ENCODE data around the gene RNASE9.
"Not testable (repeated sequence)": the region's sequence is repeated elsewhere in the genome, so short reads cannot be mapped to it uniquely, and the experiment has no call there.

The RNASE9 gene

DNA sequence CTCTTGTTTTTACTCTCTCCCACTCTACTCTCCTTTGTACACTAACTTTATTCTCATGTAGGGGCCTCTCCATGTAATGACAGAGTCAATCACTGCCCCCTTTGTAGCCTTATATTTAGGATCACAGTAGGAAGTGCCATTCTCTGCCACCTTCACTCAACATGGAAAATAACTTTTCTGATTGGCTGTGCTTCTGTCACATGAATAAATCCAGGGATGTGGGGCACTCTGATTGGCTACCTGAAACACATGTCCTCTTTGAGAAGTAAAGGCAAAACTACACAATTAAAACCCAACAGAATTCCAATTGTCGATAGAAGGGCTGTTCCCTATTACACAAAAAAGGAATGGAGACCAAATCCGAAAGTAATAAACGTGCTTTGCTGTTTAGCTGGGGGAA is at the start of gene RNASE9:
RNASE9 (minus strand) TSS at position 87 of the 400 bp plus-strand sequence.
- DNase-seq (ENCODE audit: low spot score): no peak

DNA sequence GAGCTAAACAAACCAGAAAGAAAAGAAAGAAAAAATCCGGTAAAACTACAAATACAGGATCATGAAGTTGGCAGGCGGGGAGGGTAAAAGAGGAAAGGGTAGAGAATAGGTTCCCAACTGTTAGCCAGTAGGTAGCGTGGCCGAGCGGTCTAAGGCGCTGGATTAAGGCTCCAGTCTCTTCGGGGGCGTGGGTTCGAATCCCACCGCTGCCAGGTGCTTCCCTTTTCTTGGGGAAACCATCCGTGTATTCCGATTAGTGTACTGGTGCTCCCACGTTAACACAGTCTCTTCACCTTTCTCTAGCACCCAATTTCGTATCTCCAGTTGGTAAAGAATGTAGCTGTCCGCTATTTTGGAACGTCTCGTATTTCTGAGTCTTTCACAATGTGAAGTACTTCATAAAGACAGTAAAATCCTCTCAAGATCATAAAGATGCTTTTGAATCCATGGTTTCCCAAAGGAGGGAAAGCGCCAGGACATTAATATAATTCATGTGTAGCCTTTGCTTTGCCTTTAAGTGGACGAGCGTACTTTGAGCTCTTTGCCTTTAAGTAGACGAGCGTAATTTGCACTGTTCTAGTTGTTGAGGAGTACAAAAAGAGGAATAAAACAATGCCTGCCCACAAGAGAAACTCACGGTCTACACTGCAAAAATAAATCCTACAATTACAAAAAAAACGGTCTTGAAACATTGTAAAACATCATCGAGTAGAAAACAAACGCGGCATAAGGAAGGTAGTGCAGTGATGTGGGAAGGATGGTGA is 49.3 kb upstream of the RNASE9 start:
- peak; percentile 71 for DNase-seq (ENCODE audit: low spot score)

DNA sequence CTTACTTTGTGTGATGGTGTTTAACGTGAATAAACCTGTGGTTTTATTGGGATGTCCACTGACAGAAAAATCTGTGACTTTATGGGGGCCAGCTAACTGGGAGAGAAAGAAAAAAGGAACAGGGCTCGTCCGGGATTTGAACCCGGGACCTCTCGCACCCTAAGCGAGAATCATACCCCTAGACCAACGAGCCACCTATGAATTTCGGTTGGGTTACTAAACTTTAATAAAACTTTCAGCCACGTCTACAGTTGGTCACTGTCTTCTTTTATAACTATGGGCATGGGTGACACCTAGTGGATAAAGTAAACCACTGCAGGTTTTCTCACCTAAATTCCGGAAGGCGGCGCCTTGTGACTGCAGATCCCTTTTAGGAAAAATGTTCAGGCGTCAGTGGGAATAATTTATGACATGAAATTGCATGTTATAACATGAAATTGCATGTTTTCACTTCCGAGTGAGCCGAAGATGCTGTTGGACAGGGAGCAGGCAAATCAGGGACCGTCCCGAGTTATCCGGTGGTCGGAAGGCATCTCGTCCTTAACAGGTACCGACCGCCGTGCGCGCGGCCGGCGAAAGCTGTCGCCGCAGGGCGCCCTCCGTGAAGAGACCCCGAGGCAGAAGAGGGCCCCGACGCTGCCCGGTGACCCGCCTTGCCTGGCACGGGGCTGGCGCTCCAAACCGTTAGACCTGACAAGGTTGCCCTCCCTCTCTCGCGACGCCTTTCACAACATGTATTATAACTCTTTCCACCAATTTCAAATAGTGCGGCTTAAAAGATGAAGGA is 48.6 kb upstream of the RNASE9 start:
- peak; percentile 83 for DNase-seq (ENCODE audit: low spot score)

DNA sequence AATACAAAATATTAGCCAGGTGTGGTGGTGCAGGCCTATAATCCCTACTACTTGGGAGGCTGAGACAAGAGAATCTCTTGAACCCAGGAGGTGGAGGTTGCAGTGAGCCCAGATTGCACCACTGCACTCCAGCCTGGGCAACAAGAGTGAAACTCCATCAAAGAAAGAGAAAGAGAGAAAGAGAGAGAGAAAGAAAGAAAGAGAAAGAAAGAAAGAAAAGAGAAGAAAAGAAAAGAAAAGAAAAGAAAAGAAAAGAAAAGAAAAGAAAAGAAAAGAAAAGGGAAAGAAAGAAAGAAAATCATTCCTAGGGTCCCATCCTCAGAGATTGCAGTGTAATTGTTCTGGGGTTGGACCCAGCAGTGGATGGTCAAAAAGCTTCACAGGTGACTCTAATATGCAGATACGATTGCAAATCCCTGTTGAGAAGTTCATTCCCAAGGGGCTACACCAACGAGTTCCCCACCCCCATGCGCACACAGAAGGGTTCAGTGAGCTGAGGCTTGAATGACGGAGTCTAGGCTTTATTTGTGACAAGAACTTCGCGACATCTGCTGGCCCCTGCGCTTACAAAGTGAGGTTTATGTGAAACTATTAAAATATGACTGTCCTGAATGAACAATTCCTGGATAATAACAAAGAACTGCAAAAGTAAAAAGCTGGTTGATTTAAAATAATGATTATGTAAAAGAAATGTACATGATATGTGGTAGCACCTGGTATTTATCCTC is 47.7 kb upstream of the RNASE9 start:
- DNase-seq (ENCODE audit: low spot score): no peak

DNA sequence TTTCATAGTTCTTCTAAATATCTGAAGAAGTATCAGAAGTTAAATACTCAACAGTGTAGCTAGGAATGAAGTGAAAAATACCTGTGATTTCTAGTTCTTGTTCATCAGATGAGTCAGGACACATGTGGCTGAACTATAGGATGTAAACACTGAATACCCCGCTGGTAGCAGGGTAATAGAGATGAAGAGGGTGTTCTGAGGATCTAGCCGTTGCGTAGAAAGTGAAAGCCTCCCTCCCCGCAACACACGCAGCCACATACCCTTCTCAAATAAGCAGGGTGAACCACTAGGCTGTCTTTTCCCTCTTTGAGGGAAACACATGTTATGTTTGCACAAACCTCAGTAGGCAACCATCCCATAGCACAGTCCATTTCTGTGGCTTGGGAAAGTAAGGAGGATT is 46.8 kb upstream of the RNASE9 start:
- DNase-seq (ENCODE audit: low spot score): no peak

DNA sequence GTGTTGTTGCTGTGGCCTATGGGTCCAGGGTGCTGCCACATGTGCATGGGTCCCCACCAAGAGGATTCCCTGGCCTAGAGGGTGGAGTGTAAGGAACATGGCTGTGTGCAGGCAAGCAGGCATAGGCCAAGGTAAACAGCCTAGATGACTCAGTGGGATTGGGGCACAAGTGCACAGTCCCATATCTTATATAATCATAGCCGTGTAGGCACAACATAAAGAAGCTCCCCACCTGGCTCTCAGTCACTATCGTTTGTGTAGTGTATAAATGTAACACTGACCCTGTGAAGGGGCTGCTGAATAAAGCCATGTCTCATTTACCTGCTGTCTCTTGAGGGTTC is 46.0 kb upstream of the RNASE9 start:
- no peak for DNase-seq (ENCODE audit: low spot score)

DNA sequence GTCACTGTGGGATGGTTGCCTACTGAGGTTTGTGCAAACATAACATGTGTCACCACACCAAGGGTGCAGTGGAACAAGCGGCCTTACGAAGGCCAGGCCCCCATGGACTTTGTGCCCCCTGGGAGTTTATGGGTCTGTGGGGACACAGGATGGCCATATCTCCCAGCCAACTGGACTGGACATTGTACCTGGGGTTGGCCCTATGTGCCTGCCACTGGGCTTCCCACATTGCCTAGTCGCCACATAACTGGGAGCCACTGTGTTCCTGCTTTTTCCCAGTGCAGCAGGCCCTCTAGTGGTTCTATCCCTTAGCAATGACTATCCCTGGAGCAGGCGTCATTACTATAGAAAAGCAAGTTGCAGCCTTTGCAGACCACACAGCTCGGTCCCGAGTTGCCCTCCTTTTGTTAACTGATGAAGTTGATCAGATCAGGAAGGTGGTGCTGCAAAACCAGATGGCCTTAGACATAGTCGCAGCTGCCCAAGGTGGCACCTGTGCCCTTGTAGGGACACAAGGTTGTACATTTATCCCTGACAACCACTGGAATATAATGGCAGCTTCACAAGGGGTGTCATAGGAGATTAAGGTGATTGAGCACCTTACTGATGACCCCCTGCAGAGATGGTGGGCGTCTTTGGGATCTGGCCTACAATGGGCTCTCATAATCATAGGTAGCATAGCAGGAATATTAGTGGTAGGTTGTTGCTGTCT is 45.5 kb upstream of the RNASE9 start:
- DNase-seq (ENCODE audit: low spot score): no peak

DNA sequence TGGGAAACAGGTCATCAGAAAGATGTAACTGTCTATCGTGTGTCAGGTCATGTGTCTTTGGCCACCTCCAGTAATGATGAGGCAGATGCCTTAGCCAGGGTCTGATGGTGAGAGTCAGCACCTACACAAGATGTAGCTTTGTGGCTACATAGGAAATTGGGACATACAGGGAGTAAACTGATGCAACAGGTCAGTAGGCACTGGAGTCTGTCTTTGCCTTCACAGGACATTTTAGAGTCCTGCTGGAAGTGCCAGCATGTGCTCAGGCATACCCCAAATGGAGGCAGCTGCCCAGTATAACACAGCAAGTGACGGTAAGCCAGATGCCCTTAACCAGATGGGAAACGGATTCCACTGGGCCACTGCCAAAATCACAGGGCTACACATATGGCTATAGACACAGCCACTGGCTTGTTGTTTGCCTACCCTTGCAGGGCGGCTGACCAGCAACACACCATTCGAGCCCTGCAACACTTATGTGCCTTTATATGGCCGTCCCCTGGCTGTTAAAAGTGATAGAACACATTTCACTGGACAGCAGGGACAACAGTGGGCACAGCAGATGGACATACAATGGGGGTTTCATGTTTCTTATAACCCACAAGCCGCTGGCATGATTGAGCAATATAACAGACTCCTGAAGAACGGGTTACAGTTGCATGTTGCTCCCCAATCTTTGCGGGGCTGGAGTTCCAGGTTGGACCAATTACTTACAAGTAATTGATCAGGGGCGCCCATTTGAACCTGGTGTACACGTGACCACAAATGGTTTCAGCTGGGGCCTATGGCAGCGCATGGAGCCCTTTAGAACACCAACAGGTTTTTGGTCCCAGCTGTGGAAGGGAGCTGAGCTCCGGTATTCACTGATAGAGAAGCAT is 43.2 kb upstream of the RNASE9 start:
- DNase-seq (ENCODE audit: low spot score): no peak

DNA sequence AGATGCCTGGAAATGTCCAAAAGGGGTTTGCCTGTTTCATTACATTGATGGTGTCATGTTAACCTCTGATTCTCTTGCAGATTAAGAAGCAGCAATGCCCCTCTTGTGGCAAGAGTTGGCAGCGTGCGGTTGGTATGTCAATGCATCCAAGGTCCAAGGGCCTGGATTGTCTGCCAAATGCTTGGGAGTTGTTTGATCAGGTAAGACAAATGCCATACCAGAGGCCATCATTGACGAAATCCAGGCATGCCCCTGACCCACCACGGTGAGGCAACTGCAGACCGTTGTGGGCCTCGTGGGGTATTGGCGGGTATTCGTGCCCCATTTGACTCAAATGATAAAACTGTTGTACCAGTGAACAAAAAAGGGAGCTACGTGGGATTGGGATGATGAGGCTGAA is 41.7 kb upstream of the RNASE9 start:
- DNase-seq (ENCODE audit: low spot score): no peak

DNA sequence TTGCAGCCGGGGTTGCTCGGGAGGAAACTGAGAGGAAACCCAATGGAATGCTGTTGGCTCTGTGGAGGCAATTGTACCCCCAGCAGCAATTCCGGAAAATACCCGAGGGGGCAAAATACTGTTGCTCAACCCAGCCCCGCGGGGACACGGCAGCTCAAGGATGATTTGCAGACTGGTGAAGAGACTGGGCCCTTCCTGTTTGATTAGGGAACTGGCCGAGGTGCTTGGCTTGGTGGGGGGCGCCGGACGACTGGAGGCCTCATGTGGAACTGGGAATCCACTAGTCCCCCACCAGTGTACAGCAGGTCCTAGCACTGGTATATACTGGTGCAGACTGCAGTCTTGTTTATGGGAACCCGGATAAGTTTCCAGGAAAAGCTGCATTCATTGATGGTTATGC is 40.7 kb upstream of the RNASE9 start:
- no peak for DNase-seq (ENCODE audit: low spot score)

DNA sequence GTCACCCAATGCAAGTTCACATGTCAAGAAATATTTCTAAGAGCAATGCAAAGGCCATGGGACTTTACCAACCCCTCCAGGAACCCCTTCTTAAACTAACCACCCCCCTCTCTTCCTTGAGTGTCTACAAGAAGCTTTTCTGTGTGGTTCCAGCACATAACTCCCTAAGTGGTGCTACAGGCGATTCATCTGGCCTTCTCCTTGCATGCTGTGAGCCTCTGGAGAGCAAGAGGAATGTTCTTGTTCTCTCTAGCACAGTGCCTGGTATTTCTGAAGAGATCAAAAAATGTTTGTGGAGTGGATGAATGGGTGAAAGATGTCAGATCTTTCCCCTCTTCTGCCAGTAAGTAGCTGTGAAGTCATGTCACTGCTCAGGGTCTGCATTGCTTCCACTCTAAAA is 36.3 kb upstream of the RNASE9 start:
- DNase-seq (ENCODE audit: low spot score): no peak

DNA sequence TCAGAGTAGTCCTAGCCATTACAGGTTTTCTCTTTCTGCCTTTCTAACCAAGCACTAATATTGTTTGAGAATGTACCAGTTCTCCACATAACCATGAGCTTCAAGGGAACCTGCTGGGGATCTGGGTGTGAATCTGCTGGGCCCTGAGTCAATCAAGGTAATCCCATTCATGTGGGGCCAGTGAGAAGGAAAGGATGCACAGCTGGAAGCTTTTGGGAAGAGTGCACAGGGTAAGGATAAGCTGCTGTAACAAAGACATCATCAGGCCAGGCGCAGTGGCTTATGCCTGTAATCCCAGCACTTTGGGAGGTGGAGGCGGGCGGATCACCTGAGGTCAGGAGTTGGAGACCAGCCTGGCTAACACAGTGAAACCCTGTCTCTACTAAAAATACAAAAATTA is 34.9 kb upstream of the RNASE9 start:
- not testable (repeated sequence) for DNase-seq (ENCODE audit: low spot score)

DNA sequence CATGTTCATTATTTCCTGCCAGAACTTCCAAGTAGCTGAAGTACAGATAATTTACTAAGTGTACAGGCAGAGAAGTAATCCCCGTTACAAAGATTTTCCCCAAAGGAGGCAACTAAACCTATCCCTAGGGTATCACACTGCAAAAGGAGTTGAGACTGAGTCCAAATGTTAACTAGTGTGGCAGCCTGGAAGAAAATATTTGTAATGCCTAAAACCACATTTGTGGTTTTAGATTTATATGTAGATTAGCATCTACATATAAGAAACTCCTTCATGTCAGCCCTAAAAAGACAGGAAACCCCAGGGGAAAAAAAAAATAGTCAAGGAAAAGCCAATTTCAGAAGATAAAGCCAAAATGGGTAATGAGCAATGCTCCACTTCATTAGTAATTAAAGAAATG is 31.7 kb upstream of the RNASE9 start:
- no peak for DNase-seq (ENCODE audit: low spot score)

DNA sequence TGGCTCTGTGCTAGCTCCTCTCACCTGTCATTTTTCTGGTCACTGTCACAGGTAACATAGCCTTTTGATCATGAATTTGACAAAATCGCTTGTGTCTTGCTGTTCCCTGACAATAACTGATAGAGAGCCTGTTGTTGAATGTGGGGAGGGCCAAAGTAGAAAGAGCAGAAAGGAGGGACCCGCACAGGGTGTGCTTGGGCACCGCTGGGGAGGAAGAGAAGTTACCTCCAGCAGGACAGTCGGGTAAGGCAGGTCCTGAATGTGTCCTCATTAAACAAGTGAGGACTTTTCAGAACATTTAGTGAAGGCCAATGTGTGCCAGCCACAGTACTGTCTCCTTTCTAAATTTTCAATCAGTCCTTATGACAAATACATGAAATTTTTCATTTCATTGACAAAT is 30.4 kb upstream of the RNASE9 start, which contains the start of gene RNASE12:
RNASE12 (minus strand) TSS at position 142 of the 400 bp plus-strand sequence. CDS start 653 bp downstream, outside the sequence.
- DNase-seq (ENCODE audit: low spot score): no peak

DNA sequence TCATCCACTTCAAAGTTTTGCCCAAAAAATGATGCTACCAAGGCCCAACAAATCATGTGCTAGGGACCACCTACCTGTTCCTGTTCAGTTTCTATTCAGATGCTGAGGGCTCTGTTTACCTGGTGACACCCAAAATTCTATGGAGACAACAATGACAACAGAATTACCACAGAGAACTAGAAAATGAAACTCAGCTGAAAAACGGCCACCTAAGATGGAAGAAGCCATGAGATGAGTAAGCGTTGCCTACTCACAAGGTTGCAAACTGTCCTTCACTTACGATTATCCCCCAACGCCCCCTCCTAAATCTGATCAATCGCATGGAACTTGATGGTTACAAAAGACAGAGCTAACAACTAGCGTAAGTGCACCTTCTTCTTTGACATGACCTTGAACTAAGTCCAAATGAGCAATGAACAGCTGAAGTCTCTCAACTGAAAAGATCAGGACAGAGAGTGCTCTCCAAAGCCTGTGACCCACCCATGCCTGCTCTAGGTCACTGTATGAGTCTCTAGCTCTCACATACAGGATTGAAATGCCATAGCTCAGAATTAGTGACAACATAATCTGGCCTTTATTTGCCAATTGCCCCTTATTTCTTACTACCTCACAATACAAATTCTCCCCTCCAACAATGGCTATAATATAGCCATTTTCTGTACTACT is 26.8 kb upstream of the RNASE9 start, which contains the start of gene RNASE11:
RNASE11 (minus strand) TSS at position 513 of the 666 bp plus-strand sequence.
- no peak for DNase-seq (ENCODE audit: low spot score)

DNA sequence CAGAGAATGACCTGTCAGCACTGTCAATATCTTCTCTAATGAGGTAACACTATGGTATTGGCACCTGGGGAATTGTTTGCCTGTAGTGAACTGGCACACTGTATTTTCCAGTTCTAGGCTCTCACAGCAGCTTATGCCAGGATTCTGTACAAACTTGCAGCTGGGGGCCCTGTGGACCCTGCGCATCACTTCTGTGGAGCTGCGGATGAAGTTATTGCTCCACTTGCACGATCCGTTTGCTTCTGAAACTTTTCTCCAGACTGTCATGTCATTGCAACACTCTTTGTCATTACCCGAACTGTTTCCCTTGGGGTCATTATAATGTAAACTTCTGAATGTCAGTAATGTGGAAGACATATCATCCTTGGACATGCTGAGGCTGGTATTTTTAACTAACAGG is 23.1 kb upstream of the RNASE9 start:
- no peak for DNase-seq (ENCODE audit: low spot score)

DNA sequence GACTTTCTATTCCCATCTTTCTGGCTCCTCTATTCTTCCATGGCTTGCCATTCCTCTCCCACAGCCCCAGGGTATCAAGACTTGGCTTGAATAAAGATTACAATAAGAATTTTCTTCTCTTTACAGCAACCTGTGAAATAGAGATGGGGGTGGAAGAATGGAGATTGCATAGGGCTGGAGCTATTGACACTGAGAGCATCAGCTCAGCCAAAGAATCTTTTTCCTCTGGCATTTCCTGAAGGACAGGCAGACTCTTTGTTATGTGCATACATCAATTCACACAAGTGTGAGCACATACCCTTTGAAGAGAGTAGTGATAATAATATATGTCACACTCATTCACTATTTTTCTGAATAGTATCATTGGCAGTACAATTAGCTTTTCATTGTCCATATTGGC is 22.3 kb upstream of the RNASE9 start:
- no peak for DNase-seq (ENCODE audit: low spot score)

DNA sequence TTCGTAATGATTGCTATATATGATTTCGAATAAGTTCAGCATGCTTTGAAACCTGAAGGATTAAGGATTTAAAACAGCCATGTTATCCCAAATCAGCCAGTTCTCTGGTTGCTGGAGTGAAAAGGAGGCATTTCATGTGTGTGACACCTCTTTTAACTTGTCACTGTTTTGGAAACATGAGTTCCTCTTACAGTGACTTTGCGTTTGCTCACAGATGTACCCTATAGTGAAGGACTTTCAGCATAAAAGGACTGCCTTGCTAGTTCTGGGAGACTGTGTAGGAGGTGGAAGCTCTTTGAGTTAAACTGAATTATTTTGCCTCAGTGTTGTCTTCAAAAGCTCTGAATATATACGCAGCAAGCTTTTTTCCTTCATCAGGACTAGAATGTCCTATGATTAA is 19.4 kb upstream of the RNASE9 start:
- DNase-seq (ENCODE audit: low spot score): no peak

DNA sequence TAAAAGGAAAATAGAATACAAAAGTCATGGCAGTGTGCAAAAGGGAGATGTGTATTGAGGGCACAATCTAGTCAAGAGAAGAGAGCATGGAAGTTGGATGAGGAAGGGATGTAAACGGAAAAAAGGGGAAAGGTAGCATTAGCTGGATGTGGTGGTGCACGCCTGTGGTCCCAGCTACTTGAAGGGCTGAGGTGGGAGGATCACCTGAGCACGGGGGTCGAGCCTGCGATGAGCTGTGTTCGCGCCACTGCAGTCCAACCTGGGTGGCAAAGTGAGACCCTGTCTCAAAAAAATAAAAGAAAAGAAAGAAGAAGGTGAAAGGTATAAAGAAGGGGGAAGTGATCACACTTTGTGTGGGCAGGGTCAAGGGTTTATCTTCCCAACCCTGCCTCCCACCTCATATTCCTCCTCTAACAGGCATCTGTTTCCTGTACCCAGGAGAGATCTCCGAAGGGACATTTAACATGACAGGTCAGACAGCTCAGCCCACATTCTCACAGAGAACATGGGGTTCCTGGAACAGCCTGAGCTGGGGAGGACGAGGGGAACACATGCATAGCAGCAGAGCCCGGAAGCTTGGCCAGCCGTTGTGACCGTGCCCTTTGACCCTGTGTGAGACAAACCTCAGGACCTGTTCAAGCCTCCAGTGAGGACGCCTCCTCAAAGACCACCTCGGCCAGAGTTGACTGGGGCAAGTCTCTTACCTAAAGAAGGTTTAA is 18.1 kb upstream of the RNASE9 start:
- DNase-seq (ENCODE audit: low spot score): no peak

DNA sequence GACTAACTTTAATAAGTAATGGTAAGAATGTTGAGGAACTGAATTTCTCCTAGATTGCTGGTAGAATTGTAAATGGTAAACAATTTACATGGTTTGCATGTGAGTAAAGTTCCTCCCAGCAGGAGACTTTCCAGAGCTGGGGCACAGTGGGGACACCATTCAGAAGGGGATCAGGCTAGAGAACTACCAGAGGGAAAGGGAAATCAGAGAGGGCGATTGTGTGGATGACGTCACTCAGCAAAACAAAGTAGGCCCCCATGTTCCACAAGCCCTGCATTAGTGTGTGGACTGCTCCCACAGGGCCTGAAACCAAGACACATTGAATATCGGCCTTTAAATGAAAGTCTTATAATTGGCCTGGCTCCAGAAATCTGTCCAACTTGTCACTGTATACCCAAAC is 17.5 kb upstream of the RNASE9 start:
- no peak for DNase-seq (ENCODE audit: low spot score)

Data from CD4-positive, alpha-beta T cell treated with Interleukin-15 for 4 hours (primary cell).